Activated T-cell treated with anti-CD3 and anti-CD28 coated beads, Interleukin-2, amount 50 U/mL, for 24 hours (primary cell): Measurements from ENCODE around the gene TUBGCP2.

ENCODE experiments used
- DNase-seq: peaks from one replicate; pipeline ENCODE4 v3.0.0-alpha.2; 2020
- H3K27ac Mint-ChIP-seq: 2 replicates; pipeline ENCODE4 v1.8.0; 2020; ENCODE audit warnings: mild to moderate bottlenecking, mixed read lengths
- H3K27me3 Mint-ChIP-seq: 2 replicates; pipeline ENCODE4 v1.8.0; 2020; ENCODE audit warnings: mixed read lengths
- H3K36me3 Mint-ChIP-seq: 2 replicates; pipeline ENCODE4 v1.8.0; 2020; ENCODE audit warnings: low read depth, mixed read lengths
- H3K4me1 Mint-ChIP-seq: 2 replicates; pipeline ENCODE4 v1.8.0; 2020; ENCODE audit warnings: low read depth, mixed read lengths
- H3K4me3 Mint-ChIP-seq: 2 replicates; pipeline ENCODE4 v1.8.0; 2020; ENCODE audit warnings: mild to moderate bottlenecking, moderate library complexity, mixed read lengths
- H3K9me3 Mint-ChIP-seq: 2 replicates; pipeline ENCODE4 v1.8.0; 2020; ENCODE audit warnings: mixed read lengths

TUBGCP2 gene

GRCh38 chr10:133307776-133308420 lies 774 bp downstream of the TUBGCP2 start:
- Mint-ChIP-seq H3K4me3 (peak overlapping the region; percentile 96), H3K27ac (peak overlapping the region; percentile 98), H3K4me1 (peaks cover 46% of the 10 kb centered on the region), H3K36me3 (peaks cover 69% of the 10 kb centered on the region), H3K9me3 (no peaks in the 10 kb centered on the region), H3K27me3 (no peaks in the 10 kb centered on the region)
- peak; percentile 88 for DNase-seq

DNA sequence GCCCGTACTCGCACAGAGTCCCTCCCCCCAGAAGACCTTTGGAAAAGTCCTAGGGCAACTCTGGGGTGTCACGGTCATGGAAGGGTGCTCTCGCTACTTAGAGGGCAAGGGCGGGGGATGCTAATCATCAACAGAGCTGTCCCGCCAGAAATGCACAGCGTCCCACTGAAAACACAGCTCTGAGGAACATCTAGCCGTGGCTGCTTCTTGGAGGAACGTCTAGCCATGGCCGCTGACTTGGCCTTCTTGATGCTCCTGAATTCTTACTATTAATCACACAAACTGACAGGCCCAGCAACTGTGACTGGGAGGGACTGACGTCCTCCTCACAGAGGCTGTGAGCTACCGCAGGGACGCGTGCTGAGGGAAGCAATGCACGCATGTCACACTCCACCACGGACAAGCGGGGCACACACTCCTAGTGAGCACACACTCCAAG lies 1.7 kb downstream of the TUBGCP2 start:
- Mint-ChIP-seq H3K27me3 (no peaks in the 10 kb centered on the region), H3K27ac (peak overlapping the region; percentile 98), H3K4me3 (peak overlapping the region; percentile 96), H3K4me1 (peaks cover 46% of the 10 kb centered on the region), H3K9me3 (no peaks in the 10 kb centered on the region), H3K36me3 (peaks cover 68% of the 10 kb centered on the region)
- DNase-seq = no peak

GRCh38 chr10:133306097-133306476 lies 2.6 kb downstream of the TUBGCP2 start:
- Mint-ChIP-seq H3K27ac (peak overlapping the region; percentile 11), H3K4me3 (no peak overlapping the region), H3K9me3 (no peaks in the 10 kb centered on the region), H3K4me1 (peaks cover 46% of the 10 kb centered on the region), H3K36me3 (peaks cover 64% of the 10 kb centered on the region), H3K27me3 (no peaks in the 10 kb centered on the region)
- no peak for DNase-seq

DNA sequence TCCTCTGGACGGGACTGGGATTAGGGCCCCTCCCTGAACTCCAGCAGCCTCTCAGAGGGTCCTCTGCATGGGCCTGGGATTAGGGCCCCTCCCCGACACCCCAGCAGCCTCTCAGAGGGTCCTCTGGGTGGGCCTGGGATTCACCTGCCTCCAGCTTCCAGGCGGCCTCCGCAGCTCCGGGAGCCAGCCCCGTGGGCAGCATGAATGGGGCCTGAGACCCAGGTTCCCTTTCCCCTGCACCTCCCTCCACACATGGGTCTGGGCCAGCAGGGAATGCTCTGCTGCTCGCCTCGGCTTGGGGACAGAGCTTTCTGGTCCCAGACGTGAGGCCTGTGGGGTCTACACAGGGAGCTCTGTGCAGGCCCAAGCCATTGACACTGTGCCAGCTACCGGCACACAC lies 5.5 kb downstream of the TUBGCP2 start:
- DNase-seq = no peak
- H3K27ac Mint-ChIP-seq = no peak overlapping the region
- no peaks in the 10 kb centered on the region for H3K9me3 Mint-ChIP-seq
- no peaks in the 10 kb centered on the region for H3K27me3 Mint-ChIP-seq
- H3K4me1 Mint-ChIP-seq = peaks cover 37% of the 10 kb centered on the region
- H3K4me3 Mint-ChIP-seq = no peak overlapping the region
- peaks cover 74% of the 10 kb centered on the region for H3K36me3 Mint-ChIP-seq

DNA sequence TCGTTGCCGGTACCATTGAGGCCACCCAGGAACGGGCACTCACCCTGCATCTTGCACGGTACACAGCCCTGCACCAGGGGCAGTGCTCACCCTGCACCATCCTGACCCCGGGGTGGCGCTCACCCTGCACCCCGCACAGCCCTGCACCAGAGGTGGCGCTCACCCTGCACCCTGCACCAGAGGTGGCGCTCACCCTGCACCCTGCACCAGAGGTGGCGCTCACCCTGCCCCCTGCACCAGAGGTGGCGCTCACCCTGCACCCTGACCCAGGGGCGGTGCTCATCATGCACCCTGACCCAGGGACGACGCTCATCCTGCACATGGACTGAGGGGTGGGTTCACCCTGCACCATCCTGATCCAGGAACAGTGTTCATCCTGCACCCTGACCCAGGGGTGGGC lies 6.4 kb downstream of the TUBGCP2 start:
- peaks cover 77% of the 10 kb centered on the region for H3K36me3 Mint-ChIP-seq
- no peak for DNase-seq

GRCh38 chr10:133299738-133300137 lies 8.9 kb downstream of the TUBGCP2 start:
- no peak for DNase-seq
- Mint-ChIP-seq H3K4me1 (peaks cover 10% of the 10 kb centered on the region), H3K36me3 (peaks cover 86% of the 10 kb centered on the region), H3K27ac (no peak overlapping the region), H3K27me3 (no peaks in the 10 kb centered on the region), H3K9me3 (no peaks in the 10 kb centered on the region), H3K4me3 (no peak overlapping the region)

More for the DNA sequence above, 6.4 kb downstream of the TUBGCP2 start:
- Mint-ChIP-seq H3K4me1 (peaks cover 30% of the 10 kb centered on the region), H3K27me3 (no peaks in the 10 kb centered on the region), H3K27ac (no peak overlapping the region), H3K4me3 (no peak overlapping the region), H3K9me3 (no peaks in the 10 kb centered on the region)

DNA sequence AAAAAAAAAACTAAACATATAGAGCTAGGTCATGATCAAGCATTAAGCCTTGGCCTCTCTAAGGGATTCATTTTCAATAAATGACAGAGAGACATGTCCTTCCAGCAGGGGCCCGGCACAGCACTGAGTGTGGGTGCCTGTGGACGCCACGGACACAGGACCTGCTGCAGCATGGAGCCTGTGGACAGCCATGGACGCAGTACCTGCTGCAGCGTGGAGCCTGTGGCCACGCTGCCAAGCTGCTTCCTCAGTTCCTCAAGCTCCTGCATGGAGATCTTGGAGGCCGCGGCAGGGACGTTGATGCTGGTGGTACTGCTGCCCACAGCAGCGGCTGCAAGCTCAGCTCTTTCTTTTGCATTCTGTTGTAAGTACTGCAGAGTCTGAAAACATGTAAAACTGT lies 9.4 kb downstream of the TUBGCP2 start:
- no peak for DNase-seq
- Mint-ChIP-seq H3K4me1 (peaks cover 8% of the 10 kb centered on the region), H3K4me3 (no peak overlapping the region), H3K27ac (no peak overlapping the region), H3K9me3 (no peaks in the 10 kb centered on the region), H3K27me3 (no peaks in the 10 kb centered on the region), H3K36me3 (peaks cover 88% of the 10 kb centered on the region)

- DNase-seq = no peak
- Mint-ChIP-seq H3K9me3 (no peaks in the 10 kb centered on the region), H3K4me3 (no peak overlapping the region), H3K4me1 (peaks cover 6% of the 10 kb centered on the region), H3K36me3 (peaks cover 88% of the 10 kb centered on the region), H3K27ac (no peak overlapping the region), H3K27me3 (no peaks in the 10 kb centered on the region)
Observed at GRCh38 chr10:133298466-133298865, 10.2 kb downstream of the TUBGCP2 start.

GRCh38 chr10:133297504-133297903 lies 11.2 kb downstream of the TUBGCP2 start:
- Mint-ChIP-seq H3K9me3 (no peaks in the 10 kb centered on the region), H3K27me3 (no peaks in the 10 kb centered on the region), H3K4me1 (peaks cover 13% of the 10 kb centered on the region), H3K4me3 (no peak overlapping the region), H3K36me3 (peaks cover 93% of the 10 kb centered on the region), H3K27ac (no peak overlapping the region)
- no peak for DNase-seq

GRCh38 chr10:133295426-133296320 lies 13.0 kb downstream of the TUBGCP2 start:
- Mint-ChIP-seq H3K36me3 (peaks cover 86% of the 10 kb centered on the region), H3K27me3 (no peaks in the 10 kb centered on the region), H3K4me3 (no peak overlapping the region), H3K27ac (no peak overlapping the region), H3K9me3 (no peaks in the 10 kb centered on the region), H3K4me1 (peaks cover 13% of the 10 kb centered on the region)
- DNase-seq = no peak

DNA sequence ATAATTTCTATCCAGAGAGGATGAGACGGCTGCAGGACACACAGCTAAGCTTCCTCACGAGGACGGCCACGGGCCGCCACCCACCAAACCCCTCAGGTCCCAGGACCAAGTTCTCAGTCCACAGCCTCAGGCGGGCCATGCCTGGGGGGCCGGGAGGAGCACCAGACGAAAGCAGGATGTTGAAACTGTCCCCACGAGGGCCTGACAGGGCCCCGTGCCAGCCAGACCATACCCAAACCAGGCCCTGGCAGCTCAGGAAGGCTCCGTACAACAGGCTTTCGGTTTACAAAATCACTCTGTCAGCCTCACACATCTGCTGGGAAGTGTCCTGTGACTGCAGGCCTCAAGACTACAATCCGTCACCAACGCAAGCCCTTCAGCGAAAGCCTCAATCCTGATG lies 14.5 kb downstream of the TUBGCP2 start:
- Mint-ChIP-seq H3K9me3 (no peaks in the 10 kb centered on the region), H3K4me1 (peaks cover 13% of the 10 kb centered on the region), H3K36me3 (peaks cover 84% of the 10 kb centered on the region), H3K27ac (no peak overlapping the region), H3K27me3 (no peaks in the 10 kb centered on the region), H3K4me3 (no peak overlapping the region)
- no peak for DNase-seq

GRCh38 chr10:133293810-133294119 lies 14.9 kb downstream of the TUBGCP2 start:
- Mint-ChIP-seq H3K27ac (no peak overlapping the region), H3K4me1 (peaks cover 13% of the 10 kb centered on the region), H3K9me3 (no peaks in the 10 kb centered on the region), H3K4me3 (no peak overlapping the region), H3K36me3 (peaks cover 84% of the 10 kb centered on the region), H3K27me3 (no peaks in the 10 kb centered on the region)
- no peak for DNase-seq

DNA sequence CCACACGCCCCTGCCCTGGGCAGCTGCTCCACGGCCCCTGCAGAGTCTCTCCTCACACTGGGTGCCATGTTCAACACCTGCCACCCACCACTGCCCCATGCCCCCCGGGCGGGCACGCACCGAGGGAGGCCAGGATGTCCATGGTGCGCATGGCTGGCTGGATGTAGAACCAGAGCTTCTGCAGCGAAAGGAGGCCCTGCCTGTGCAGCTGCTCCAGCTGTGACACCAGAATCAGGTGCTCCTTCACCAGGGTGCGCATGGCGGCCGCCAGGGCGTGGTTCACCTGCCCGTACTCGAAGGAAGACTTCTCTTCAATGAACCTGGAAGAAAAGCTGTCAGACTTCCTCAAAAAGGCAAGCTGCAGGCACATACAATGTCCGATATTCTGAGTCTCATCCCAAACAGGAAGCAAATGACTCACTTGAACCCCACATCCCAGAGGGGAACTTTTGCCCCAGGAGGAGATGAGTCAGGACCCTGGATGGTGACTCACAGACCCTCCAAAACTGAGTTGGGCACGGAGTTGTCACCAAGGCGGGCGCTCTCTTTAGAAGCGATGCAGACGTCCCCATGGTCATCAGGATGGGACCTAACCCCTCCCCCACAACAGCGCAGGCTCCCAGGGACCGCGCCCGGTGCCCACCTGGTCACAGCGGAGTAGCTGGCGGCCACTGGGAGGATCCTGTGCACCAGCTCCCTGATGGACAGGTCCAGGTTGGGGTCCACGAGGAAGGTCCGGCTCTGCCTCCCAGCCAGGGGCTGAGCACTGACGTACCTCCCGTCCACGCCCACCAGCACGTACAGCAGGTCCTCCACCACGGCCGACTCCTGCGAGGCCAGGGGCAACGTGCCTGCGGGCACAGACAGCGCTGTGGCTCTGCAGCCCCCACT lies 15.5 kb downstream of the TUBGCP2 start:
- H3K4me3 Mint-ChIP-seq = no peak overlapping the region
- no peak overlapping the region for H3K27ac Mint-ChIP-seq
- H3K27me3 Mint-ChIP-seq = no peaks in the 10 kb centered on the region
- no peaks in the 10 kb centered on the region for H3K9me3 Mint-ChIP-seq
- peaks cover 13% of the 10 kb centered on the region for H3K4me1 Mint-ChIP-seq
- H3K36me3 Mint-ChIP-seq = peaks cover 82% of the 10 kb centered on the region
- DNase-seq = no peak

DNA sequence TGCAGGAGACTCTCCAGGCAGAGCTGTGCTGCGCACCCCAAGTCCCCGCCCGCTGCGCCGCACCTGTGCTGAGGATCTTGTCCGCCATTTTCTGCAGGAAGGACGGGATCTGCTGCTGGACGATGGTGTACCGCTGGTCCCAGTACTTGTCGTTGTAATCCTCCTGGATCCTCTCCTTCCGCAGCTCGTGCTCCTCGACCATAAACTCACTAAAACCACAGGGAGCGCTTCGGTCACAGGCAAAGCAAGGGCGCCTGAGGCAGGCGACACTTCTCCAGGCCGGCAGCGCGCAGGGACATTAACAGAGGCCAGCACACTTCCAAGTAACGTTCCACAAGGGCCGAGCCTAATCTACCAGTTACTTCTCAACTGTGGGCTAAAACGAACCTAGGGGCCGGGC lies 18.9 kb downstream of the TUBGCP2 start:
- Mint-ChIP-seq H3K27ac (no peak overlapping the region), H3K27me3 (no peaks in the 10 kb centered on the region), H3K4me3 (no peak overlapping the region), H3K36me3 (peaks cover 81% of the 10 kb centered on the region), H3K9me3 (no peaks in the 10 kb centered on the region), H3K4me1 (peaks cover 13% of the 10 kb centered on the region)
- DNase-seq = no peak
